CD1c-positive myeloid dendritic cell (primary cell): ENCODE measurements around the gene METTL1.
A peak's percentile ranks its signal among the peaks of the same experiment; 100 is the strongest.

Experiments used
- DNase-seq: peaks from one replicate; pipeline ENCODE4 v3.0.0-alpha.2; 2016; ENCODE audit errors: extremely low spot score

METTL1 gene

GRCh38 chr12:57754411-57755193 is 17.3 kb downstream of the METTL1 start, which contains the start of gene MARCHF9:
Gene MARCHF9, plus strand, starts transcription at chr12:57755103. Its CDS starts 426 bp downstream, at chr12:57755529.
- peak; percentile 55 for DNase-seq

DNA sequence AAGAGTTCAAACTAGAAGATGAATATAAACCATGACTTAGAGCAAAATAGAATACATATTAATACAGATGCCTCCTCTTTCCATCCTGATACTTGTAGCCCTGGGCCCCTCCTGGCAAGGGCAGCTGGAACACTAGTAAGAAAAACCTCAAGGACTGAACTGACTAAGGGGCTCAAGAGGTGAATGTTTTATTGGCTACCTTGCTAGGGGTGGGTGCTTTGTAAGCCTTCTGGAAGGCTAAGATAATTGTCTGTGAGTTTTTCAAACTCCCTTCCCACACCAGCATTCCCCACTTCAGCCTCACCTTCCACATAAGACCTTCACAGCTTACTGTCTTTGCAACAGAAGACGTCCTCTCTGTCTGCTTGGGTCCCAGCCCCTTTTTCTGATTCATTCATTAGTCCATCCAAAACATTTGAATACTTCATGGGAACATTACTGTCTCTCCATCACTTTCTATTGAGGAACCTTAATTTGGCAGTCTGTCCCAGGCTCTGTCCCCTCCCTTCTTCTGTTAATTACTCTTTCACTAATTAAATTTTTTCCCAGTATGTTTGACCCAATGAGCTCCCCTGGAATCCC is 18.1 kb downstream of the METTL1 start:
- no peak for DNase-seq

DNA sequence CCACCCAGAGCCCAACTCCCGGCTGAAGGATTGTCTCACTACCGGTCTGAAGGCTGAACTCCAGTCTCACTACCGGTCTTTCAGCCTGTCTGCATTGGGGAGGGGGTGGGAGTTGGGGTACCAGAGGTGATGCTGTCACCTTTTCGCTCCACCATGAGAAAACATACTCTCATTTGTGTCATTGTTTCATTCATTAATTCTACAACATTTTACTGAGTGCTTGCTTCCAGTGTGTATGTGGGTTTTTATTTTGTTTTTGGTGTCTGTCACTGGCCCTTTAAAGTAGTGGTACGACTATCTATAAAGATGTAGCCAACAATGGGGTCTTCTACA is 19.3 kb downstream of the METTL1 start:
- no peak for DNase-seq

GRCh38 chr12:57751788-57752667 is 19.9 kb downstream of the METTL1 start, which contains the start of gene CDK4:
Gene CDK4, minus strand, starts transcription at chr12:57752310. Its CDS starts 593 bp downstream, at chr12:57751717.
- peak; percentile 98 for DNase-seq

GRCh38 chr12:57751432-57751787 is 20.5 kb downstream of the METTL1 start:
- no peak for DNase-seq

DNA sequence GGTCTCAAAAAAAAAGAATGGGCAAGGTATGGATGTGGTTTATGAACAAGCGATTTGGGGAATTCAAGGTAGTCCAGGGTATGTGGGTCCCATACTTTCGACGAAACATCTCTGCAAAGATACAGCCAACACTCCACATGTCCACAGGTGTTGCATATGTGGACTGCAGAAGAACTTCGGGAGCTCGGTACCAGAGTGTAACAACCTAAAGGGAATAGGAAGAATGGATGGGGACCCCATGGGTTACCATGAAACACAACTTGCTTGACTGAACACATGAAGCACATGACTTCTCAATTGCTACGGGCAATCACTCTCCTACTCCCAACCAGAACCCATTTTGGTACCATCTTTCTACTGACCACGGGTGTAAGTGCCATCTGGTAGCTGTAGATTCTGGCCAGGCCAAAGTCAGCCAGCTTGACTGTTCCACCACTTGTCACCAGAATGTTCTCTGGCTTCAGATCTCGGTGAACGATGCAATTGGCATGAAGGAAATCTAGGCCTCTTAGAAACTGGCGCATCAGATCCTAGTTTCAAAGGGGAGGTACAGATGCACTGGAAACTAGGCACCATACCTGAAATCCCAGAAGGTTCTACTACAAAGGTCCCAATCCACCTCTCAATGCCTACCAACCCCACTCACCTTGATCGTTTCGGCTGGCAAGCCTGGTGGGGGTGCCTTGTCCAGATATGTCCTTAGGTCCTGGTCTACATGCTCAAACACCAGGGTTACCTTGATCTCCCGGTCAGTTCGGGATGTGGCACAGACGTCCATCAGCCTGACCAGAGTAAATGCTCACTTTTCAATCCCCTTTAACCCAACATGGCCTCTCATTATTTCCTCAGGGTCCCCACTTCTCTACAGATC is 21.1 kb downstream of the METTL1 start:
- DNase-seq = no peak

- no peak for DNase-seq
Observed at GRCh38 chr12:57749061-57749460, 22.8 kb downstream of the METTL1 start.

DNA sequence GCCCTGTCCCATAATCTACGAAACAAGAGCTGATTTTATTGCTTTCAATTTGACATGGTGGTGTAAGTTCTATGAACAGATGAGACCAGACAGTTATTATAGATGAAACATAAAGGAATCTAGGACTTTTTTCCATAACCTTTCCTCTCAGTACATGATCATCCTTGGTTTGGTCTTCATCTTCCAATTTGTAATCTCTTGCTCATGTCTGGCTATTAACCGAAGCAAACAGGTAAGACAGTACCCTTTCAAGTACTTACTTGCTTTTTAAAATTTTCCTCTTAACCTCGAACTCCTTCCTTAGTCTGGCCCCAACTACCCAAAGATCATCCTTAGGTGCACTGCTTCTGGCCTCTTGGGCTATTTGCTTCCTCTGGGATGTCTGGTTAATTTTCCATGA is 25.9 kb downstream of the METTL1 start:
- DNase-seq = no peak

GRCh38 chr12:57745485-57745881 is 26.4 kb downstream of the METTL1 start:
- no peak for DNase-seq

GRCh38 chr12:57744777-57745484 is 27.0 kb downstream of the METTL1 start, which contains the start of gene TSPAN31:
Gene TSPAN31, plus strand, starts transcription at chr12:57745039. Its CDS starts 116 bp downstream, at chr12:57745155.
- peak; percentile 98 for DNase-seq

DNA sequence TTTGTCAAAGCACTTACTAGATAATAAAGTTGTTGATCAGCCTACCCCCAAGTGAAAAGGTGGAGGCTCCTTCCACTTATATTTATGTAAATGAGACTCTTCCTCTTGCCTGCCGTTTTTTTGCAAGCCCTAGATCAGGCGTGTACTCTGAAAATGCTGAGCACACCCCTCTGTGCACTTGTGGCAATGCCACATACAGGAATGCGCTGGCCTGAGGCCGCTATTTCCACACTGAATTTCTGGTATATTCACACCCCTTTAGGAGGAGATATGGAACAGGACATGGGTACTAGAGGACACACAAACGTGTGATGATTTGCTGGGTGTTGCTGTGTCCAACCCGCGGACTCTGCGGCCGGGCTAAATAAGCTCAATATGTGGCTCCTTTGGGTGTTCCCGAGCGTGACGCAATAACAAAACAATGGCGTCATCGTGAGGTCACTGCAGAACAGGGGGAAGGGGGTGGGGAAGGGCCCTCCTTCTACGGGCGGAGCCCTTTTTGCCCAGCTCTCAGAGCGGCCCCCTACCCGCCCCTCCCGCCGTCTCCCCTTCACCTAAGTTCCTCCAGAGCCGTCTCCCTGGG is 27.6 kb downstream of the METTL1 start:
- peak; percentile 82 for DNase-seq

DNA sequence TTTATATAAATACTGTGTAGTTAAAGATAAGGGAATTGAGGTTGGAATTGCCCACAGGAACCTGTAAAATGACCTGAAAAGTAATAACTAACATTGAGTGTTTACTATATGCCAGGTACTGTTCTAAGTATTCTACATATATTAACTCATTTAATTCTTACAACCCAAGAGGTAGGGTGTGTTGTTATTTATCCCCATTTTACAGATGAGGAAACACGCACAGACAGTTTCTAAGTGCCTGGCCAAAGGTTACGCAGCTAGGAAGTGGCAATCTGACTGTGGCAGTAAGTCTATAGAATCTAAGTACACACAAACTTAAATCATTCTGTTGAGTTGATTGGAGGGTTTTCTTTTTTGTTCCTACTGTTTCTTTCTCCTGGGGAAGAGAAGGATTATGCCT is 28.1 kb downstream of the METTL1 start:
- no peak for DNase-seq

DNA sequence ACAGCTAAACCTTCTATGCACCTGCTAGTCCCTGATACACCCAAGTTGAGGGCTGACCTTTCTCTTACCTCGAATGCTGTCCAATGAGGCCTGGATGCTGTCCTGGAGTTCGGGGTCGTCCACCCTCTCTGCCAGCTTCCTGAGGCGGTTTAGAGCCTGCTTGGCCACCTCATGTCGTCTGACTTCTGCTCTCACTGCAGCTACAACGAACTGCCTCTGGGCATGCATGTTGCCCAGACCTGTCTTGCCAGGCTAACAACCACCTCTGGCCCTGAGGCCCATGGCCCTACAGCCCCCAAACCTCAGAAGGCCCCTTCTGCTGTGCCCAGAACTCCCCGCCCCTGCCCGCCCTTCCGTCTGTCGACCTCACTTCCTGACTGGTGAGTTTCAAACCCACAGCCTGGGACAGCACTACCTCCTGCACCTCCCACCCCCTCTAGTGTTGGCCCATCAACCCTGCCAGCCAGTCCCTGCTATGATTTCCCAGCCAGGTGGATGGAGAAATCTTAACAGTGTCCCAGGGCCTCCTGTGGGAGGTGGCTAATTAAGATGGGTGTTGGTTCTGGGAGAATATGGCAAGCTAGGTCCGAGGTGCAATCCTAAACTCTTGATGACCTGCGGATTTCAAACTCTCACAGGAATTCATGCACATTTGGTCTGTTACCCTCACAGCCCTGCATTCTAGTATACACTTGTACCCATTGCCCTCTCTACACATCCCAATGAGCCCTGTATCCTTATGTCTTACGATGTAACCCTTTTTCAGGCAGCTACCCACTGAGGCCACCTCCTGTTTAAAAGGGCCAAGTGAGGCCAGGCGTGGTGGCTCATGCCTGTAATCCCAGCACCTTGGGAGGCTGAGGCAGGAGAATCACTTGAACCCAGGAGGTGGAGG is 29.8 kb downstream of the METTL1 start:
- peak; percentile 62 for DNase-seq

GRCh38 chr12:57741413-57741789 is 30.5 kb downstream of the METTL1 start:
- DNase-seq = no peak

DNA sequence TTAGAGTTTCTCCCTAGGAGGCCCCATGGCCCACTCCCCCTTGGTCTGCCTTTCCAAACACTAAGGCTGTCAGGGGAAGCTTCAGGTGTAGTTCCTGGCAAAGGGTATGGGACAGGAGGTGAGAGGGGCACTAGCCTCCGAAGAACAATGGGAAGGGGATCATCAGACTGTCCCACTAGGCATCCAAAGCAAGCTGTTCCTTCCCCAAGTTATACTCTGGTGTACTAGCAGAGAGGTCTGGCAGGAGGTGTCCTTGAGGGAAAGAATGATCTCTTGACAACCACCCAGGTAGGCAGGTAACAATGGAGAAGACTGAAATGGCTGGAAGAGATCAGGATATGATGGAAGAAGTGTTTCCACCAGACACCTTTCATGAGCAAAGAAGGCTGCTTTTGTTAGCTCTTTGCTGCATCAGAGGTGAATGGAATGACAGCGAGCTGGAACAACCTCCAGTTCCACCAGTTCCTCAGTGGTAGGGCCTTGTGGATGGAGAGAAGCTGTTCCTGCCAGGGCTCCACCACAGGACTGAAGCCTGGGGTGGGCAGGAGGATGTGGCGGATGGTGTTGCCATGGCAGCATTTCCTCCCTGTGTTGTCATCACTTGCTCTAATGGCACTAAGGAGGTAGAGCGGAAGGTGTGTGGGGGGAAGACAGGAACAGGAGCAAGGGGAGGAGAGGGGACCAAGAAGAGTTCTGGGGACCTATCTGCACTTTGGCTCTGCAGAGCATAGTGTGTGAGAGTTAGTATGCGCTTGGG is 31.1 kb downstream of the METTL1 start:
- DNase-seq = peak; percentile 62

DNA sequence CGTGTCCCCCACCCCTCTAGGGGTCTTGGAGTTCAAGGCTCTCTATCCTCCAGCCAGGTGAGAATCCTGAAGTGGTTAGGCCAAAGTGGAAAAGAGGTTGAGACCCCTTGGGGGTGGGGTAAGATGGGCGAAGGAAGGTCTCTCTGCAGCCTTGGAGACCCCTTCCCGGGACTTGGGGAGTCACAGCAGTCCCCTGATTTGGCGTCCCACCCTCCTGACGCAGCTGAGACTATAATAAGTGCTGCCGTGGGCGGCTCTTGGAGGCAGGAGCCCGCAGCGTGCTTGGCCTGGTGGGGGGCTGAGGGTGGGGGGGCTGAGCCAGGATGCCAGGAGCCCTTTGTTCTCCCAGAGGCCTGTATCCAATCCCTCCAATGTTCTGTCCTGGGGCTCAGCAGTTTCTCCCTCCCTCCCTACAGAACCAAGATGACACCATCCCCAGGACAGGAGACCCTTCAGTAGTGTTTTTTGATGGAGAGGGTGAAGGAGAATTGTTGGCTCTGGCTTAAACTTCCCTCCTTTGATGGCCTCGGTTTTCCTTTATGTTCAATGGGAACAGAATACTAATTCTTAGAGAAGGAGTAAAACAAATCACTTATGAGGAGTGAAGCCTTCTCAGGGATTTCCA is 31.9 kb downstream of the METTL1 start:
- no peak for DNase-seq

DNA sequence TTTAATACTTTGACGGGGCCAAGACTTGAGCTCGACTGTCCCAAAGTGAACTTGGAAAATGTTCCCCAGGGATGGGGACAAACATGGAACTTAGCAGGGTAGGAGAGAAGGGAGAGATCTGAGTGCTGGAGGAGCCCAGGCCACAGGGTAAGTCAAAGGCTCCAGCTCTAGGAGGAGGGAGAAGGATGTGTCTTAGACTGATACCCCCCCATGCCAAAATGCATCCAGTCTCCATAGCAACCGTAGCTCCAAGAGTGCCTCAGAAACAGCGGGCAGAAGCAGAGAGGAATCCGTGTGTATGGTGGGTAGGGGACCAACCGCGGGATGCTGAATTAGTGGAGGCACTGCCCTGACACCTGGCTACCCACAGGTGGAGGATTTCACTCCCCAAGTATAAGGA is 32.5 kb downstream of the METTL1 start:
- DNase-seq = no peak

- no peak for DNase-seq
Observed at GRCh38 chr12:57738661-57739237, 33.2 kb downstream of the METTL1 start, which contains the start of gene AGAP2. Gene AGAP2, minus strand, starts transcription at chr12:57738742. Its CDS starts 496 bp downstream, at chr12:57738246.
